ENCODE data around the gene OVAAL. TPM values are rescaled to one million over a fixed set of nuclear protein-coding genes. Genes with fewer than 3 reads are reported as not detected.

Gene OVAAL
- total RNA-seq: not detected in 2 replicates

DNA sequence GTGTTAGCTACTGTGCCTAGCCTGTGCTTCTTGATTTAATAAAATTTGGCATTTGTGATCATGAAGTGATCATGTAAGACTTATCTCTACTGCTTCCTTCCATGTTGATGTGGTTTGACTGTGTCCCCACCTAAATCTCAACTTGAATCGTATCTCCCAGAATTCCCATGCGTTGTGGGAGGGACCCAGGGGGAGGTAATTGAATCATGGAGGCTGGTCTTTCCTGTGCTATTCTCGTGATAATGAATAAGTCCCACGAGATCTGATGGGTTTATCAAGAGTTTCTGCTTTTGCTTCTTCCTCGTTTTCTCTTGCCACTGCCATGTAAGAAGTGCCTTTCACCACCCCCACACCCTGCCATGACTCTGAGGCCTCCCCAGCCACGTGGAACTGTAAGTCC is at the start of gene OVAAL:
Gene OVAAL (plus strand): TSS at position 301 of the 400 bp plus-strand sequence.
- intact Hi-C loops (cut with micrococcal nuclease): no loop called here
- Mint-ChIP-seq H3K4me3 (no peak within 1 kb of the TSS), H3K4me1 (ENCODE audit: low read depth) (peaks cover 5% of the 10 kb centered on the region), H3K36me3 (ENCODE audit: low read depth) (no peaks in the 10 kb centered on the region), H3K27me3 (ENCODE audit: insufficient read depth) (peaks cover 16% of the 10 kb centered on the region), H3K27ac (no peak within 1 kb of the TSS), H3K9me3 (no peaks in the 10 kb centered on the region)
- no peak for DNase-seq (ENCODE audit: low spot score)

GRCh38 chr1:180510882-180511281 is 47.9 kb upstream of the OVAAL start:
- Mint-ChIP-seq H3K4me1 (ENCODE audit: low read depth) (peaks cover 6% of the 10 kb centered on the region), H3K27ac (no peak overlapping the region), H3K36me3 (ENCODE audit: low read depth) (no peaks in the 10 kb centered on the region), H3K4me3 (no peak overlapping the region), H3K9me3 (no peaks in the 10 kb centered on the region), H3K27me3 (ENCODE audit: insufficient read depth) (peaks cover 12% of the 10 kb centered on the region)
- intact Hi-C loops (cut with micrococcal nuclease): no loop called here
- DNase-seq (ENCODE audit: low spot score): no peak

DNA sequence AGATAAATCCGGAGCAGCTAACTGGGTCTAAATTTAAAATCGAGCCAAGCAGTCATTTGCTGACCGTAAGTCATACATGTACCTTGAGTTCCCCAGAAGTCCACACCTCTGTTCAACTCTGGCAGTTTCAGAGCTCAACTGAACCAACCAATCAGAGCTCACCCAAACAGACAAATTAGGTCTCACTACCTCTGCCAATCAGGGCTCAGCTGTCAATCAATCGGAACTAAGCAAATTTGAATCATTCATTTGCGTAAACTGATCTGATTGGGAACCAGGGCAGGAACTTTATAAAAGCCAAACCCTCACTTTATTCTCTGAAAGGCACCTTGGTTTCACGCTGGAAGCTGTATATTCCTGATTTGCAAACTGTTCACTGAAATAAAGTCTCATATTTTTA is 45.2 kb upstream of the OVAAL start:
- Mint-ChIP-seq H3K4me1 (ENCODE audit: low read depth) (no peaks in the 10 kb centered on the region), H3K9me3 (no peaks in the 10 kb centered on the region), H3K36me3 (ENCODE audit: low read depth) (no peaks in the 10 kb centered on the region), H3K27me3 (ENCODE audit: insufficient read depth) (peaks cover 12% of the 10 kb centered on the region), H3K27ac (no peak overlapping the region), H3K4me3 (no peak overlapping the region)
- DNase-seq (ENCODE audit: low spot score): no peak
- intact Hi-C loops (cut with micrococcal nuclease): no loop called here

DNA sequence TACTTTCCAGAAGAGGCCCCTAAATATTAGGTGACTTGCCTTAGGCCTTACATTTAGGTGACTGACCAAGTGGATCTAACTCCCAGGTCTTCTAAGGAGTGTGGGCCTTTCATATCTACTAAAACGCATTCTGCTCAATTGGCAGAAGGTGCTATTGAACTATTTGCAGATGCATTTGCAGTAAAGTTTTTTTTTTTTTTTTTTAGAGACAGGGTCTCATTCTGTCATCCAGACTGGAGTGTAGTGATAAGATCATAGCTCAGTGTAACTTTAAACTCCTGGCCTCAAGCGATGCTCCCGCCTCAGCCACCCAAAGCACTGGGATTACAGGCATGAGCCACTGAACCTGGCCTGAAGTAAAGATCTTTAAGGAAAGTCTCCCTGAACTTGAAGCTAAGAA is 43.4 kb upstream of the OVAAL start:
- H3K9me3 Mint-ChIP-seq: no peaks in the 10 kb centered on the region
- H3K4me3 Mint-ChIP-seq: no peak overlapping the region
- H3K36me3 Mint-ChIP-seq (ENCODE audit: low read depth): no peaks in the 10 kb centered on the region
- H3K27ac Mint-ChIP-seq: no peak overlapping the region
- intact Hi-C loops (cut with micrococcal nuclease): loop anchor here (5.0 kb wide), 4 partner anchors 262 to 912 kb away; no protein-coding TSS in a partner anchor
- no peaks in the 10 kb centered on the region for H3K4me1 Mint-ChIP-seq (ENCODE audit: low read depth)
- no peak for DNase-seq (ENCODE audit: low spot score)
- peaks cover 12% of the 10 kb centered on the region for H3K27me3 Mint-ChIP-seq (ENCODE audit: insufficient read depth)

DNA sequence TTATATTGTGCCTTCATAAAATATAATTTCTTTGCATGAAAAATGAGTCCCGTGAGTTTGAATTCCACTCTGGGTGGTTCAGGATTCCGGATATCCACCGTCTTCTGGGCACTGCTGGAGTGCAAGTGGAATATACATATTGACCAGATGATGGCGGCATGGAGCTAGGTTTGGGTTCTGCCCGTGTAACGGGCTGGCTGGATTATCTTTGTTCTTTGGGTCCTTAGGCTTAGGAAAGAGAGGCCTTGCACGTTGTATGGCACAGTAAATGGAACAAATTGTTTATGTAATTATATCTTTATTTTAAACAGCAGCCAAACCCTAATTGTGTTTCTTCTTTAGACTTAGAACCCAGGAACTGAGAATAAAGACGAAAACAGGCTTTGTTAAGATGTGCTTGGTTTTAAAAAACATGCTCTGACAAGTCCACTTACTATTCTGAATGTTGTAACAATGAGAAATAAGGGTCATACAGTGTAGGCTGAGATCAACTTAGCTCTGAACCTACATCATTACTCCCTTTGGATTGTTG is 42.8 kb upstream of the OVAAL start:
- Mint-ChIP-seq H3K36me3 (ENCODE audit: low read depth) (no peaks in the 10 kb centered on the region), H3K9me3 (no peaks in the 10 kb centered on the region), H3K4me1 (ENCODE audit: low read depth) (no peaks in the 10 kb centered on the region), H3K27me3 (ENCODE audit: insufficient read depth) (peaks cover 9% of the 10 kb centered on the region), H3K4me3 (no peak overlapping the region), H3K27ac (no peak overlapping the region)
- DNase-seq (ENCODE audit: low spot score): peak; percentile 41
- intact Hi-C loops (cut with micrococcal nuclease): loop anchor here (1.0 to 5.0 kb wide), 6 partner anchors 17 to 911 kb away; no protein-coding TSS in a partner anchor

GRCh38 chr1:180519846-180520245 is 38.9 kb upstream of the OVAAL start:
- Mint-ChIP-seq H3K4me3 (no peak overlapping the region), H3K36me3 (ENCODE audit: low read depth) (no peaks in the 10 kb centered on the region), H3K27ac (no peak overlapping the region), H3K9me3 (no peaks in the 10 kb centered on the region), H3K27me3 (ENCODE audit: insufficient read depth) (no peaks in the 10 kb centered on the region), H3K4me1 (ENCODE audit: low read depth) (no peaks in the 10 kb centered on the region)
- intact Hi-C loops (cut with micrococcal nuclease): loop anchor here (5.0 kb wide), 4 partner anchors 257 to 907 kb away; no protein-coding TSS in a partner anchor
- DNase-seq (ENCODE audit: low spot score): no peak

DNA sequence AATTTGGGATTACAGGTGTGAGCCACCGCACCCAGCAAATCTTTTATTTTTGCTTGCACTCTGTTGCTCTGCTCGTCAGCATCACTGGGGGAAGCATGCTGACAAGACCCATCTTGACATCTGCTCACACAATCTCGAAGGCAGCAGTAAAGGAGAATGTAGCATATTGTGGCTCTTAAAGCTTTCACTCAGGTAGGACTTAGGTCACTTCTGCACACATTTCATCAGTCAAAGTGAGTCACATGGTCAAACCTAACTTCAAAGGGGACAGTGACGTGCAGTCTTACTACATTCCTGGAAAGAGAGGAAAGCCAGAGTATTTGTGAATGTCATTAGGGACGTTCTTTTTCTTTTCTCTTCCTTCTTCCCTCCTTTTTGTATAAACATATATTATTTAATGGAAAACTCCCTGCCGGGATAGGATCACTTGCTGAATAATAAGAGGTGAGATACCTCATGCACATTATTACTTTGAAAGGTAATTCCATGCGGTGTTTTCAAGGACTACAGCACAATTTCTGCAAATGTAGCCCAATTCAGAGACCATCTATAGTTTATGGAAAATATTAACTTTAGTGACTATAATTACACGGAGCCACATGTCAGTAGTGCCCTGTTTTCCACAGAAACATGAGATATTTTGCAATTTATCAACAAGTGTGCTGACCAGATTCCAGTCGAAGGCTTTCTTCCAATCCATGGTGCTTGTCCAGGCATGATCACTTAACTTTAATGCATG is 37.1 kb upstream of the OVAAL start:
- no peaks in the 10 kb centered on the region for H3K4me1 Mint-ChIP-seq (ENCODE audit: low read depth)
- H3K4me3 Mint-ChIP-seq: no peak overlapping the region
- intact Hi-C loops (cut with micrococcal nuclease): no loop called here
- H3K36me3 Mint-ChIP-seq (ENCODE audit: low read depth): no peaks in the 10 kb centered on the region
- no peak for DNase-seq (ENCODE audit: low spot score)
- H3K9me3 Mint-ChIP-seq: no peaks in the 10 kb centered on the region
- H3K27ac Mint-ChIP-seq: no peak overlapping the region
- peaks cover 2% of the 10 kb centered on the region for H3K27me3 Mint-ChIP-seq (ENCODE audit: insufficient read depth)

DNA sequence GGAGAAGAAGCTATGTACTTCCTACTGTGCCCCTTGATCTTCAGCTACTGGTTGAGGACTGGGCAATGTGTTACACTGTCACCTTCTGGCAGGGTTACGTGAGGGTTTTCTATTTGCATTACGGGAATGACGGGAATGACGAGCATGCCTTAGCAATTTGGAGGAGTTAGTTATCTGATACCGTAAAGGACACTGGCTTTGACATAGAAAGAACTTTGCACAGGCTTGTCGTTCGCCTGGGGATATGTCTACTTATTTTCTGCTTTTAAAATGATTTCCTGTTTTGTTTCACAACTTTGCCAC is 36.6 kb upstream of the OVAAL start:
- no peak for DNase-seq (ENCODE audit: low spot score)
- H3K4me3 Mint-ChIP-seq: no peak overlapping the region
- H3K4me1 Mint-ChIP-seq (ENCODE audit: low read depth): no peaks in the 10 kb centered on the region
- peaks cover 2% of the 10 kb centered on the region for H3K27me3 Mint-ChIP-seq (ENCODE audit: insufficient read depth)
- intact Hi-C loops (cut with micrococcal nuclease): no loop called here
- no peaks in the 10 kb centered on the region for H3K9me3 Mint-ChIP-seq
- no peaks in the 10 kb centered on the region for H3K36me3 Mint-ChIP-seq (ENCODE audit: low read depth)
- no peak overlapping the region for H3K27ac Mint-ChIP-seq

- Mint-ChIP-seq H3K9me3 (no peaks in the 10 kb centered on the region), H3K36me3 (ENCODE audit: low read depth) (no peaks in the 10 kb centered on the region), H3K4me3 (no peak overlapping the region), H3K27ac (peak overlapping the region; percentile 52), H3K27me3 (ENCODE audit: insufficient read depth) (peaks cover 2% of the 10 kb centered on the region), H3K4me1 (ENCODE audit: low read depth) (no peaks in the 10 kb centered on the region)
- intact Hi-C loops (cut with micrococcal nuclease): no loop called here
- no peak for DNase-seq (ENCODE audit: low spot score)
Observed at GRCh38 chr1:180524160-180524914, 34.4 kb upstream of the OVAAL start.

DNA sequence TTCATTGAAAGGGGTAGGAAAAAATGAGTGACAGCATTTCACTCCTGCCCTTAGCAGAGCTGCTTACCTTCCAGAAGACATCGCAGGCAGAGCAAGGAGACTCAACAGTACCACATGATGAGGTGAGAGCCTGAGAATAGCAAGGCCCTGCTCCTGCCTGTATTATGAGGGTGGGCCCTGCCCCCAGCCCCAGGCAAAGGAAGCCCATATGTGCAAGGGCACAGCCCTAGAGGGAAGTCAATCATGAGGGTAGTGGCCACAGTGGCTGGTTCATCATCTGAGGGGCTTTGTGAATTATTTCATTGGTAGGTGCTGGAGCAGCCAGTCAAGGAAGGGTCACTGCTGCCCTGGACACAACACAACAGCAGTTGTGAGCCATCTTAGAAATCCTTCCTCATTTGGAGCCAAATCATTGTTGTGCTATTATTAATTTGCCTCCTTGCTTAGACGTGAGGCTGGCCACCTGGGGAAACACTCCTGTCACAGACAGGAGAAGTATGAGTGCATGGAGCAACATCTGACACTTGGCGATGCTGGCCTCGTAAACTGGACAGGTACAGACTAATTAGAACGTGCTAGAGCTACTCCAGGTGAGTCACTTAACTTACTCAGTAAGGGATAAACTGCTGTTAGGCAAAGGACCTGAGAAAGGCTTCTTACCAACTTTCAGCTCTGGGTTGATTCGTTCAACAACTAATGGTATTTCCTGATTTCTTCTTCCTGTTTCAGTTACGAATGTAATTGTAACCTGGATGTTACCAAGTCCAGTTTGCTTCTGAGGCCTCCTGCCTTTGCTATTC is 33.6 kb upstream of the OVAAL start:
- Mint-ChIP-seq H3K4me1 (ENCODE audit: low read depth) (no peaks in the 10 kb centered on the region), H3K9me3 (no peaks in the 10 kb centered on the region), H3K4me3 (no peak overlapping the region), H3K27ac (no peak overlapping the region), H3K36me3 (ENCODE audit: low read depth) (no peaks in the 10 kb centered on the region), H3K27me3 (ENCODE audit: insufficient read depth) (peaks cover 2% of the 10 kb centered on the region)
- DNase-seq (ENCODE audit: low spot score): no peak
- intact Hi-C loops (cut with micrococcal nuclease): no loop called here

DNA sequence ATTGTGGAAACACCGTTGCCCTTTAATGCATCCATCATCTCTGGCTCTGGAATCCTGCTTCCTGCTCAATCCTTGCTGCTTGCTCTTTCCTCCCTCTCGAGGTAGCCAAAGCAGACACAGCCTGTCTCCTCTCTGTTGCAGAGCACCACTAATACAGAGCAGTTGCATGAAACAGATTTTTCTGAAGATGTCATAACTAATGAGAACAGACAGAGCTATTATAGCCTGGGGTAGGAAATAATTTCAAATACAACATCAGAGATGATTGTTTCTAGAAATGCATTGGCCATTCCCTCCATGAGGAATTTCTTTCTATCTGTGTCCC is 33.1 kb upstream of the OVAAL start:
- intact Hi-C loops (cut with micrococcal nuclease): no loop called here
- Mint-ChIP-seq H3K9me3 (no peaks in the 10 kb centered on the region), H3K27me3 (ENCODE audit: insufficient read depth) (peaks cover 2% of the 10 kb centered on the region), H3K4me1 (ENCODE audit: low read depth) (no peaks in the 10 kb centered on the region), H3K36me3 (ENCODE audit: low read depth) (no peaks in the 10 kb centered on the region), H3K27ac (no peak overlapping the region), H3K4me3 (no peak overlapping the region)
- no peak for DNase-seq (ENCODE audit: low spot score)

DNA sequence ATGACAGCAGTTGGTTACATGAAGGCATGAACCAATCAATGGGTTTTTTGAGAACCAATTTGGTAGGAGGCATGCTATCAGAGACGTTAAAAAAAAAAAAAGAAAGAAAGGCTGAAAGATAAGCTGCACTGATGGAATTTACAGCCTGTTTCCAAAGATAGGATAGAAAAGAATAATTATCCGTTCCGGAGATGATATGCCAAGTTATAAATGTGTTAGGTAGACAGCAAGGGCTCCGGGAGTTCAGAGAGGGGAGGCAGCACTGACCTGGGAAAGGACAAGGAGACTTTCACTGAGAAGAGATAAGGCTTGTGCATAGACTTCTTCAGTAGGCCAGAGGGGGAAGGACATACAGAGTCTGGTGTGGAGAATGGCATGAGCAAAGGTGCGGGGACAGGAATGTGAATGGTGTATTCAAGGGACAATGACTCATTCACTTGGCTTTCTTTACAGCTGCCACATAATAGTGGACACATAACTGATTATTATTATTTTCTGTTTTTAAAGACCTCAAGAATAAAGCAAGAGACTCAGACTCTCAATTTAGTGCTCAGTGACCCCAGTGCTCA is 31.6 kb upstream of the OVAAL start:
- Mint-ChIP-seq H3K27ac (no peak overlapping the region), H3K27me3 (ENCODE audit: insufficient read depth) (peaks cover 2% of the 10 kb centered on the region), H3K9me3 (no peaks in the 10 kb centered on the region), H3K4me1 (ENCODE audit: low read depth) (no peaks in the 10 kb centered on the region), H3K36me3 (ENCODE audit: low read depth) (no peaks in the 10 kb centered on the region), H3K4me3 (no peak overlapping the region)
- no peak for DNase-seq (ENCODE audit: low spot score)
- intact Hi-C loops (cut with micrococcal nuclease): no loop called here
